HS-27A (cell line): ENCODE measurements around the gene CCDC137.
"Not testable (repeated sequence)": the region's sequence is repeated elsewhere in the genome, so short reads cannot be mapped to it uniquely, and the experiment has no call there.

ENCODE experiments used
- DNase-seq: peaks from one replicate; pipeline ENCODE4 v3.0.0-alpha.2; 2012; ENCODE audit warnings: low read depth, missing footprints

CCDC137 gene

GRCh38 chr17:81650951-81651350, 15.6 kb upstream of the CCDC137 start:
- DNase-seq: no peak

- DNase-seq: peak; percentile 57
Observed at GRCh38 chr17:81651692-81652091, 14.8 kb upstream of the CCDC137 start.

GRCh38 chr17:81652906-81653771, 13.4 kb upstream of the CCDC137 start:
- no peak for DNase-seq

GRCh38 chr17:81655378-81656117, 11.0 kb upstream of the CCDC137 start:
- DNase-seq: no peak

GRCh38 chr17:81656118-81656743, 10.3 kb upstream of the CCDC137 start, which contains the start of gene PDE6G:
Gene PDE6G (minus strand): TSS chr17:81656542. CDS start chr17:81653305, 3,237 bp downstream.
- no peak for DNase-seq

GRCh38 chr17:81656835-81657234, 9.7 kb upstream of the CCDC137 start:
- no peak for DNase-seq

GRCh38 chr17:81659038-81659437, 7.5 kb upstream of the CCDC137 start:
- DNase-seq: no peak

GRCh38 chr17:81660441-81660840, 6.1 kb upstream of the CCDC137 start:
- DNase-seq: no peak

GRCh38 chr17:81662002-81662401, 4.5 kb upstream of the CCDC137 start:
- DNase-seq: no peak

- DNase-seq: no peak
Observed at GRCh38 chr17:81664051-81664470, 2.5 kb upstream of the CCDC137 start.

- DNase-seq: no peak
Observed at GRCh38 chr17:81665205-81666091, 1.1 kb upstream of the CCDC137 start.

GRCh38 chr17:81666092-81666341, 520 bp upstream of the CCDC137 start:
- no peak for DNase-seq

GRCh38 chr17:81667754-81668153, 1.2 kb downstream of the CCDC137 start:
- DNase-seq: no peak

GRCh38 chr17:81672504-81672903, 6.0 kb downstream of the CCDC137 start:
- no peak for DNase-seq

GRCh38 chr17:81672954-81673353, 6.4 kb downstream of the CCDC137 start:
- no peak for DNase-seq

- DNase-seq: no peak
Observed at GRCh38 chr17:81673561-81674258, 7.2 kb downstream of the CCDC137 start.

GRCh38 chr17:81675515-81676221, 9.1 kb downstream of the CCDC137 start:
- not testable (repeated sequence) for DNase-seq

- DNase-seq: no peak
Observed at GRCh38 chr17:81676906-81677305, 10.4 kb downstream of the CCDC137 start.

GRCh38 chr17:81680150-81680549, 13.6 kb downstream of the CCDC137 start:
- DNase-seq: no peak

- no peak for DNase-seq
Observed at GRCh38 chr17:81681672-81682071, 15.1 kb downstream of the CCDC137 start.
